ENCODE data around the gene ZNF774. TPM values are rescaled to one million over a fixed set of nuclear protein-coding genes. Genes with fewer than 3 reads are reported as not detected.

The ZNF774 gene
- total and polyA plus RNA-seq, 4 donors: 0.19 to 1.0 (median 0.48) TPM

DNA sequence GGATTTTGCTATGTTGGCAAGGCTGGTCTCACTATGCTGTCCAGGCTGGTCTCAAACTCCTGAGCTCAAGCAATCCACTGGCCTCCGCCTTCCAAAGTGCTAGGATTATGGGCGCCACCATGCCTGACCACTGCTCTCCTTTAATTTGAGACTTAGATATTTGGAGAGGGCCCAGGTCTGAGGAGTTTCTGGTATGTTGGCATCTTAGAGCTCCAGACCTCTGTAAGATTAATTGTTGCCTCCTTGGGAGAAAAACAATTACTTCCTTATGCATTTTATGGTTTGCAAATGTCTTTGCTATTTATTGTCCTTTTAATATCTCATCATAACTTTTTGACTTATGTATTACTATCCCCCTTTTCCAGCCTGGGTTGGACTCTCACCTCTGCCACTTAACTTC, 2.9 kb downstream of the ZNF774 start:
- Histone ChIP-seq H3K4me3 (ENCODE audit: low read depth in 1 of 3, low read length in 3 of 3) (no peak overlapping the region), H3K27me3 (ENCODE audit: control insufficient read depth in 4 of 4, insufficient read depth in 4 of 4, low read length in 3 of 4) (no peaks in the 10 kb centered on the region), H3K4me1 (ENCODE audit: control insufficient read depth in 4 of 4, insufficient read depth in 4 of 4, low read length in 3 of 4) (peaks cover 0 to 10% (median 4%) of the 10 kb centered on the region in 4 donors), H3K27ac (ENCODE audit: low read depth in 1 of 2, low read length in 2 of 2) (no peak overlapping the region), H3K36me3 (ENCODE audit: control insufficient read depth in 4 of 4, insufficient read depth in 3 of 4, low read depth in 1 of 4, low read length in 3 of 4) (peaks cover 0 to 2% (median under 1%) of the 10 kb centered on the region in 4 donors), H3K9me3 (ENCODE audit: control insufficient read depth in 4 of 4, low read length in 3 of 4) (no peaks in the 10 kb centered on the region), H3K9ac (ENCODE audit: low read depth in 1 of 2, low read length in 2 of 2) (no peak overlapping the region)
- DNase-seq (ENCODE audit: low spot score): no peak
- TF ChIP-seq GABPA (IDR thresholded peaks at IDR 0.05 in 1 of 2, conservative IDR thresholded peaks at IDR 0.05 in 1 of 2): no peak
- TF ChIP-seq, protein P1, sequence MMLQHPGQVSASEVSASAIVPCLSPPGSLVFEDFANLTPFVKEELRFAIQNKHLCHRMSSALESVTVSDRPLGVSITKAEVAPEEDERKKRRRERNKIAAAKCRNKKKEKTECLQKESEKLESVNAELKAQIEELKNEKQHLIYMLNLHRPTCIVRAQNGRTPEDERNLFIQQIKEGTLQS (IDR thresholded peaks at IDR 0.05): no peak
- no peak for TF ChIP-seq RXRA (IDR thresholded peaks at IDR 0.05)
- no peak for TF ChIP-seq RAD21 (IDR thresholded peaks at IDR 0.05)
- no peak for TF ChIP-seq TAF1 (conservative IDR thresholded peaks at IDR 0.05)
- TF ChIP-seq, protein P2, sequence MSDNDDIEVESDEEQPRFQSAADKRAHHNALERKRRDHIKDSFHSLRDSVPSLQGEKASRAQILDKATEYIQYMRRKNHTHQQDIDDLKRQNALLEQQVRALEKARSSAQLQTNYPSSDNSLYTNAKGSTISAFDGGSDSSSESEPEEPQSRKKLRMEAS (IDR thresholded peaks at IDR 0.05): no peak
- no peak for TF ChIP-seq HNF4A (conservative IDR thresholded peaks at IDR 0.05)
- TF ChIP-seq, protein P3, sequence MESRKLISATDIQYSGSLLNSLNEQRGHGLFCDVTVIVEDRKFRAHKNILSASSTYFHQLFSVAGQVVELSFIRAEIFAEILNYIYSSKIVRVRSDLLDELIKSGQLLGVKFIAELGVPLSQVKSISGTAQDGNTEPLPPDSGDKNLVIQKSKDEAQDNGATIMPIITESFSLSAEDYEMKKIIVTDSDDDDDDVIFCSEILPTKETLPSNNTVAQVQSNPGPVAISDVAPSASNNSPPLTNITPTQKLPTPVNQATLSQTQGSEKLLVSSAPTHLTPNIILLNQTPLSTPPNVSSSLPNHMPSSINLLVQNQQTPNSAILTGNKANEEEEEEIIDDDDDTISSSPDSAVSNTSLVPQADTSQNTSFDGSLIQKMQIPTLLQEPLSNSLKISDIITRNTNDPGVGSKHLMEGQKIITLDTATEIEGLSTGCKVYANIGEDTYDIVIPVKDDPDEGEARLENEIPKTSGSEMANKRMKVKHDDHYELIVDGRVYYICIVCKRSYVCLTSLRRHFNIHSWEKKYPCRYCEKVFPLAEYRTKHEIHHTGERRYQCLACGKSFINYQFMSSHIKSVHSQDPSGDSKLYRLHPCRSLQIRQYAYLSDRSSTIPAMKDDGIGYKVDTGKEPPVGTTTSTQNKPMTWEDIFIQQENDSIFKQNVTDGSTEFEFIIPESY (IDR thresholded peaks at IDR 0.05): no peak
- TF ChIP-seq NR2F2 (IDR thresholded peaks at IDR 0.05): no peak
- no peak for TF ChIP-seq HNF4G (IDR thresholded peaks at IDR 0.05)
- 96% methylated on average over 2 of the region's 2 CpGs for WGBS

DNA sequence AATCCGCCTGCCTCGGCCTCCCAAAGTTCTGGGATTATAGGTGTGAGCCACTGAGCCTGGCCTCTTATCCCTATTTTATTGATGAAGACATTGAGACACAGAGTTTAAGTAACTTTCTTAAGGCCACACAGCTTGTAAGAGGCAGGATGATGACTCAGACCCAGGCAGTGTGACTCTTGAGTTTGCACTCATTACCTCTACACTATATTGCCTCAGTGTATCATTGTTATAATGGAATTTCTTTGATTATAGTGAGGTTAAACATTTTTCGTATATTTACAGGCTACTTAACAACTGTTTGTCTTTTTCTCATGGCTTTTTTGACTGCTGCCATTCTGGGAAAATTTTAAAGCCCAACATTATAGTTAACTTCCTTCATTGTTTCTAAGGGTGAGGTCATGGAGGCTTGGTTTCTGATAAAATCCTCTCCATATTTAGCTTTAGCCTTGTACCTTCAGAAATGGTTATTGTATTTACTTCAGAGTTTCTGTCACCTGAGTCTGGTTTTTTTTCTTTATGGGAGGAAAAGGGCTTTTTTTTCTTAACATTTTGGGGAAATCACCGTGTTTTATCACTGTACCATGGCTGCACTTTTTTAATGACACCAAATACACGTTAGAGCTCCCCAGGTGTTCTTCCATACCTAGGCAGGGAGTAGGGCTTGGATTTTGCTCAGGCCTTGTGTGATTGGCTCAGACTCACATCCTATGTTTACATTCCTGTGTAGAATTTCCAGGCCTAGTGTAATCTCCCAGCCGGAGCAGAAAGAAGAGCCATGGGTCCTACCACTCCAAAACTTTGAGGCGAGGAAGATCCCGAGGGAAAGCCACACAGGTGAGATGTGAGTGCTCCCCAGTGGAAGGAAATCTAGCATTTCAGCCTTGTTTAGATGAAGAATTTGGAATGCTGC, 6.3 kb downstream of the ZNF774 start:
- DNase-seq (ENCODE audit: low spot score): no peak
- WGBS: 86% methylated on average over 8 of the region's 8 CpGs
- no peaks in the 10 kb centered on the region for H3K9me3 ChIP-seq (ENCODE audit: control insufficient read depth in 4 of 4, low read length in 3 of 4)
- H3K4me3 ChIP-seq (ENCODE audit: low read depth in 1 of 3, low read length in 3 of 3): no peak overlapping the region
- no peak overlapping the region for H3K9ac ChIP-seq (ENCODE audit: low read depth in 1 of 2, low read length in 2 of 2)
- no peak overlapping the region for H3K27ac ChIP-seq (ENCODE audit: low read depth in 1 of 2, low read length in 2 of 2)
- TF ChIP-seq EGR1 (IDR thresholded peaks at IDR 0.05; ENCODE audit: low read depth in 2 of 2): no peak
- TF ChIP-seq FOXA2 (IDR thresholded peaks at IDR 0.05): no peak
- TF ChIP-seq, protein P1 (IDR thresholded peaks at IDR 0.05): no peak
- TF ChIP-seq, protein P2 (IDR thresholded peaks at IDR 0.05): no peak
- no peak for TF ChIP-seq HNF4A (conservative IDR thresholded peaks at IDR 0.05)
- TF ChIP-seq GABPA (IDR thresholded peaks at IDR 0.05 in 1 of 2, conservative IDR thresholded peaks at IDR 0.05 in 1 of 2): no peak
- TF ChIP-seq RAD21 (IDR thresholded peaks at IDR 0.05): no peak
- no peak for TF ChIP-seq YY1 (IDR thresholded peaks at IDR 0.05)
- no peak for TF ChIP-seq NR2F2 (IDR thresholded peaks at IDR 0.05)
- no peak for TF ChIP-seq JUND (IDR thresholded peaks at IDR 0.05)
- no peak for TF ChIP-seq HNF4G (IDR thresholded peaks at IDR 0.05)
- H3K36me3 ChIP-seq (ENCODE audit: control insufficient read depth in 4 of 4, insufficient read depth in 3 of 4, low read depth in 1 of 4, low read length in 3 of 4): peaks cover 0 to 10% (median 1%) of the 10 kb centered on the region in 4 donors
- no peaks in the 10 kb centered on the region for H3K27me3 ChIP-seq (ENCODE audit: control insufficient read depth in 4 of 4, insufficient read depth in 4 of 4, low read length in 3 of 4)
- no peaks in the 10 kb centered on the region for H3K4me1 ChIP-seq (ENCODE audit: control insufficient read depth in 4 of 4, insufficient read depth in 4 of 4, low read length in 3 of 4)

Data from liver (tissue), 9 donors.